ENCODE measurements around the gene OR6V1.

DNA sequence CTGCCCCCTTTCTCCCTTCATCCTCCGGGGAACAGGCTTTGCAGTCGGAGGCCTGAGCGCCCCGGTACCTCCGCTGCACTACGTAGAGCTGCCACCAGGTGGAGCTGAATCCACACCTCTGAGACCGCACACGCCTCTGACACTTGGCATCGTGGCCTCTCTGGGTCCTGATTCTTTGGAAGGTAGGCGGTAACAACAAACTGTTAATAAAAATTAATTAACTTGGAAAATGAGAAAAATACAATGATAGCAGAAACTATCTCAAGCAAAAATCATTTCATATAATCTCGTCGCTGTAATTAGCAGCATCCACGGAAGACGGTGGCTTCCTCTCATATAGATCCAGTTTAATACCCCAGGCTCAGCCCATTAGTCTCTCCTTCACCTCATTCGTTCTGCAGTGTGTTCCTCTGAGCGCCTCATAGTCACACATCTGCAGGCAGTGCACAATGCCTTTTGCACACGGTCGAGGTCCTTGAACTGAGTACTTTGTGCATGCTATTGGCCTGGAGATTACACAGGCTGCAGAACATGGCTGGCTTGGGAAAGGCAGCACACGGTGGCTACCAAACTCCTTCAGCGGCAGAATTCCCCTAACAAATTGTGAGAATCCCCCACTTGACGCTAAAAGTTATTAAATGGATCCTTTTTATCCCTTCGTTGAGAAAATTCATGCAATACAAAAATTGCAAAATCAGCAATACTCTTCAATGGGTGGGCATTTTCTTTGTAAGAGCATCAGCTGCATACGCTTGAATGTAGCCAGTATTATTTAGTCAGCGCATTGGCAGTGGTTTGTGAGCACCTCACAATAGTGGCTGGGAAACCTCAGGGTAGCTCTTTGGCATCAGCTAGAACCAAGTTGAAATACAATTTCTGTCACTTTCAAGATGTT lies 43.9 kb upstream of the OR6V1 start:
- TF ChIP-seq EZH2 (optimal IDR thresholded peaks at IDR 0.05; ENCODE audit: low read depth, low read length) (no peak), EZH2phosphoT487 (IDR thresholded peaks at IDR 0.05; ENCODE audit: low read length) (no peak)
- TF ChIP-seq, protein P1, sequence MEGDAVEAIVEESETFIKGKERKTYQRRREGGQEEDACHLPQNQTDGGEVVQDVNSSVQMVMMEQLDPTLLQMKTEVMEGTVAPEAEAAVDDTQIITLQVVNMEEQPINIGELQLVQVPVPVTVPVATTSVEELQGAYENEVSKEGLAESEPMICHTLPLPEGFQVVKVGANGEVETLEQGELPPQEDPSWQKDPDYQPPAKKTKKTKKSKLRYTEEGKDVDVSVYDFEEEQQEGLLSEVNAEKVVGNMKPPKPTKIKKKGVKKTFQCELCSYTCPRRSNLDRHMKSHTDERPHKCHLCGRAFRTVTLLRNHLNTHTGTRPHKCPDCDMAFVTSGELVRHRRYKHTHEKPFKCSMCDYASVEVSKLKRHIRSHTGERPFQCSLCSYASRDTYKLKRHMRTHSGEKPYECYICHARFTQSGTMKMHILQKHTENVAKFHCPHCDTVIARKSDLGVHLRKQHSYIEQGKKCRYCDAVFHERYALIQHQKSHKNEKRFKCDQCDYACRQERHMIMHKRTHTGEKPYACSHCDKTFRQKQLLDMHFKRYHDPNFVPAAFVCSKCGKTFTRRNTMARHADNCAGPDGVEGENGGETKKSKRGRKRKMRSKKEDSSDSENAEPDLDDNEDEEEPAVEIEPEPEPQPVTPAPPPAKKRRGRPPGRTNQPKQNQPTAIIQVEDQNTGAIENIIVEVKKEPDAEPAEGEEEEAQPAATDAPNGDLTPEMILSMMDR (IDR thresholded peaks at IDR 0.05; ENCODE audit: low read length): peak; percentile 99

Measured in MM.1S (cell line).